SK-N-SH (cell line): ENCODE measurements around the gene XIRP1. TPM values are rescaled to one million over a fixed set of nuclear protein-coding genes. Genes with fewer than 3 reads are reported as not detected.
A peak's percentile ranks its signal among the peaks of the same experiment; 100 is the strongest.

Experiments used
- CTCF ChIA-PET: fragments of 300-600, 350-600 bp; formaldehyde crosslinking; extraction: SDS; loops from one replicate; lab custom pipeline; 2021; lab: Yijun Ruan, JAX
- POLR2A ChIA-PET: fragments of 350-600 bp; sonication (Branson Sonifier 250); formaldehyde crosslinking; extraction: SDS; loops from one replicate; lab custom pipeline; 2020; ENCODE audit warnings: antibody characterized with exemption, inconsistent platforms; lab: Yijun Ruan, JAX
- DNase-seq: peaks from one replicate; pipeline ENCODE4 v3.0.0; 2012
- H2AFZ ChIP-seq: fragments of 200-600 bp; sonication (generic); 2 replicates; pipeline ENCODE4 v1.8.1; 2016; ENCODE audit warnings: antibody characterized with exemption, mild to moderate bottlenecking, low read depth
- H3F3A ChIP-seq: fragments of 200-600 bp; sonication (generic); replicated peaks from 2 replicates; pipeline ENCODE3; 2016; ENCODE audit warnings: antibody characterized with exemption, mild to moderate bottlenecking; ENCODE audit not compliant: insufficient read depth
- H3K27ac ChIP-seq, 2 experiments: fragments of 200-500 bp in 1 of 2; fragments of 200-600 bp in 1 of 2; sonication (Bioruptor generic) in 1 of 2; sonication (generic), shearing (Covaris generic) in 1 of 2; 2 replicates each; pipeline versions ENCODE4 v1.5.1 to v1.6.1; 2014 to 2016; ENCODE audit warnings: low read depth in 2 of 2, inconsistent platforms in 1 of 2, low read length in 1 of 2, mild to moderate bottlenecking in 1 of 2, mixed read lengths in 1 of 2
- H3K27me3 ChIP-seq: fragments of 200-600 bp; sonication (generic), shearing (Covaris generic); 2 replicates; pipeline ENCODE4 v1.6.1; 2016; ENCODE audit warnings: mixed run types; ENCODE audit not compliant: insufficient read depth
- H3K36me3 ChIP-seq, 2 experiments: fragments of 200-500 bp in 1 of 2; fragments of 200-600 bp in 1 of 2; sonication (Bioruptor generic) in 1 of 2; sonication (generic) in 1 of 2; replicated peaks in 1 of 2; 2 replicates each; pipeline versions ENCODE3 to v1.5.1; 2014 to 2016; ENCODE audit warnings: low read length in 1 of 2, mild to moderate bottlenecking in 1 of 2; ENCODE audit not compliant: insufficient read depth in 2 of 2, control insufficient read depth in 1 of 2
- H3K4me1 ChIP-seq, 2 experiments: fragments of 200-500 bp in 1 of 2; fragments of 200-600 bp in 1 of 2; sonication (Bioruptor generic) in 1 of 2; sonication (generic), shearing (Covaris generic) in 1 of 2; 2 replicates each; pipeline versions ENCODE4 v1.5.1 to v1.6.1; 2014 to 2016; ENCODE audit warnings: low read depth in 1 of 2, low read length in 1 of 2, mixed run types in 1 of 2; ENCODE audit not compliant: insufficient read depth in 2 of 2, control insufficient read depth in 1 of 2
- H3K4me2 ChIP-seq: fragments of 200-600 bp; sonication (generic), shearing (Covaris generic); 2 replicates; pipeline ENCODE4 v1.6.1; 2017; ENCODE audit warnings: mixed run types
- H3K4me3 ChIP-seq, 2 experiments: fragments of 200-500 bp in 1 of 2; fragments of 200-600 bp in 1 of 2; sonication (Bioruptor generic) in 1 of 2; sonication (generic), shearing (Covaris generic) in 1 of 2; 2 replicates each; pipeline versions ENCODE4 v1.5.1 to v1.8.1; 2014 to 2016; ENCODE audit warnings: low read depth in 2 of 2, inconsistent platforms in 1 of 2, low read length in 1 of 2, mild to moderate bottlenecking in 1 of 2, mixed read lengths in 1 of 2, moderate library complexity in 1 of 2
- H3K79me2 ChIP-seq: fragments of 200-600 bp; sonication (generic); 2 replicates; pipeline ENCODE4 v1.8.1; 2017; ENCODE audit warnings: mild to moderate bottlenecking; ENCODE audit not compliant: insufficient read depth
- H3K9ac ChIP-seq: fragments of 200-600 bp; sonication (generic); 2 replicates; pipeline ENCODE4 v1.6.1; 2017; ENCODE audit warnings: mixed run types
- H3K9me2 ChIP-seq: fragments of 200-600 bp; sonication (generic); 2 replicates; pipeline ENCODE4 v1.6.1; 2017; ENCODE audit warnings: mixed run types
- H3K9me3 ChIP-seq: fragments of 200-600 bp; sonication (generic); 2 replicates; pipeline ENCODE4 v1.6.1; 2017; ENCODE audit warnings: mixed run types, mild to moderate bottlenecking, moderate library complexity
- H4K20me1 ChIP-seq: fragments of 200-600 bp; sonication (generic); 2 replicates; pipeline ENCODE4 v1.6.1; 2017; ENCODE audit warnings: mild to moderate bottlenecking, mixed run types; ENCODE audit not compliant: insufficient read depth
- CTCF ChIP-seq: fragments of 200-600 bp; sonication (generic); IDR thresholded peaks from 2 replicates; pipeline ENCODE4 v1.6.1; 2017; ENCODE audit warnings: antibody characterized with exemption, mild to moderate bottlenecking, moderate library complexity
- EP300 ChIP-seq, 2 experiments: IDR thresholded peaks; 2 replicates each; pipeline versions ENCODE4 v1.4.0 to v1.6.1; 2012; ENCODE audit warnings: borderline replicate concordance in 1 of 2, low read depth in 1 of 2, low read length in 1 of 2
- FOXJ3 ChIP-seq: sonication (generic); formaldehyde crosslinking; IDR thresholded peaks from 2 replicates; pipeline ENCODE4 v1.5.1; 2020; ENCODE audit warnings: mild to moderate bottlenecking, missing genetic modification reagents
- MXI1 ChIP-seq: IDR thresholded peaks from 2 replicates; pipeline ENCODE4 v1.6.1; 2012; ENCODE audit warnings: mild to moderate bottlenecking, low read depth, low read length, improper control_type of control experiment
- RCOR1 ChIP-seq: fragments of 150-350 bp; IDR thresholded peaks from 2 replicates; pipeline ENCODE4 v1.6.1; 2017; ENCODE audit warnings: antibody characterized with exemption, low read length
- SMC3 ChIP-seq: IDR thresholded peaks from 2 replicates; pipeline ENCODE4 v1.6.1; 2012; ENCODE audit warnings: low read depth, low read length, improper control_type of control experiment
- TCF12 ChIP-seq: IDR thresholded peaks from 2 replicates; pipeline ENCODE4 v1.4.0; 2012
- WGBS: methylation state at CpG from one replicate; pipeline ENCODE4 v1.1.6; 2017; ENCODE audit warnings: low lambda C conversion rate; 5-methylcytosine and 5-hydroxymethylcytosine counted together
- polyA plus RNA-seq, 3 experiments: library from polyadenylated mRNA; depleted of rRNA; stranded (reverse); fragments of >200 nt; gene quantifications; 2 replicates each; pipeline ENCODE4 v1.2.3, GENCODE V29; 2012
- TF ChIP-seq, protein P1 (sequence below): IDR thresholded peaks from 2 replicates; pipeline ENCODE4 v1.4.0; 2012; ENCODE audit warnings: low read depth
- TF ChIP-seq, protein P2 (sequence below): IDR thresholded peaks from 2 replicates; pipeline ENCODE4; 2012

Gene XIRP1
- polyA plus RNA-seq, 1 of the 3 experiments (the other 2 are of a cell fraction): not detected

GRCh38 chr3:39180546-39181346 lies 11.6 kb downstream of the XIRP1 start:
- CTCF ChIA-PET: interaction anchor here (1.1 to 1.7 kb wide), 3 partner anchors 9 to 111 kb away, joined by 3 to 6 read pairs (median 5); no protein-coding TSS in a partner anchor

DNA sequence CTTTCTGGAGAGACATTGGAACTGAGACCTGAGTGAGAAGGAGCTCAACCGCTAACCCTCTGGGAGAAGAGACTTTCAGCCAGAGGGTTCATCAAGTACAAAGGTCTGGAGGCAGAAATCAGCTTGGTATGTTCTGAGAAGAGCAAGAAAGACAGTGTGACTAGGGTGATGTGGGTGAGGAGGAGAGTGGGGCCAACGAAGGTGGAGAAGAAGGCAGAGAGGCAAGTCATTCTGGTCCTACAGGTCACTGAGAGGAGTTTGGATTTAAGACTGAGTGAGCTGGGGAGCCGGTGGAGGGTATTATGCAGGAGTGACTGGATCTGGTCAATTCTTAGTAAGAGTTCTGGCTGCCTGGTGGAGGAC lies 12.2 kb downstream of the XIRP1 start:
- Histone ChIP-seq H3K36me3 (no peaks in the 10 kb centered on the region), H3K9ac (peak overlapping the region; percentile 23; the same call in 1 of the 2 replicates), H3K27ac (peak overlapping the region; percentile 5 to 11; a peak in 2 of 4 replicates), H3K4me1 (peaks cover 7 to 25% of the 10 kb centered on the region in 2 experiments; a peak in 3 of 4 replicates), H3K79me2 (no peaks in the 10 kb centered on the region), H3K4me2 (peak overlapping the region; percentile 81), H2AFZ (peak overlapping the region; percentile 70; the same call in 1 of the 2 replicates), H3K9me2 (no peaks in the 10 kb centered on the region), H4K20me1 (no peaks in the 10 kb centered on the region), H3K4me3 (peak overlapping the region; percentile 39 to 53), H3K27me3 (no peaks in the 10 kb centered on the region), H3K9me3 (no peaks in the 10 kb centered on the region), H3F3A (peaks cover 10% of the 10 kb centered on the region)
- DNase-seq: no peak
- TF ChIP-seq RCOR1: no peak
- no peak for TF ChIP-seq EP300 (IDR thresholded peaks at IDR 0.05; ENCODE audit: borderline replicate concordance in 1 of 2, low read depth in 1 of 2, low read length in 1 of 2)
- ChIA-PET CTCF (interaction anchor here (1.2 to 5.1 kb wide), 2 partner anchors 9 to 112 kb away, joined by 6 to 29 read pairs; no protein-coding TSS in a partner anchor), POLR2A (no interaction called here)
- WGBS: 82% methylated on average over 3 of the region's 3 CpGs

More at GRCh38 chr3:39180546-39181346, 11.6 kb downstream of the XIRP1 start:
- H3K9ac ChIP-seq: peak overlapping the region; percentile 23; the same call in 1 of the 2 replicates
- H3K27me3 ChIP-seq: no peaks in the 10 kb centered on the region
- no peaks in the 10 kb centered on the region for H3K9me2 ChIP-seq
- H3F3A ChIP-seq: peaks cover 10% of the 10 kb centered on the region
- peak overlapping the region; percentile 81 for H3K4me2 ChIP-seq
- peak overlapping the region; percentile 5 to 11; a peak in 2 of 4 replicates for H3K27ac ChIP-seq
- WGBS: 10% methylated on average over 28 of the region's 64 CpGs
- peak overlapping the region; percentile 70; the same call in 1 of the 2 replicates for H2AFZ ChIP-seq
- H3K79me2 ChIP-seq: no peaks in the 10 kb centered on the region
- peak; percentile 27; the same call in 1 of the 2 replicates for TF ChIP-seq SMC3
- TF ChIP-seq, protein P1, sequence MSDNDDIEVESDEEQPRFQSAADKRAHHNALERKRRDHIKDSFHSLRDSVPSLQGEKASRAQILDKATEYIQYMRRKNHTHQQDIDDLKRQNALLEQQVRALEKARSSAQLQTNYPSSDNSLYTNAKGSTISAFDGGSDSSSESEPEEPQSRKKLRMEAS: peak; percentile 42; the same call in 1 of the 2 replicates
- no peak for TF ChIP-seq TCF12
- peak; percentile 84 for TF ChIP-seq MXI1
- TF ChIP-seq, protein P2, sequence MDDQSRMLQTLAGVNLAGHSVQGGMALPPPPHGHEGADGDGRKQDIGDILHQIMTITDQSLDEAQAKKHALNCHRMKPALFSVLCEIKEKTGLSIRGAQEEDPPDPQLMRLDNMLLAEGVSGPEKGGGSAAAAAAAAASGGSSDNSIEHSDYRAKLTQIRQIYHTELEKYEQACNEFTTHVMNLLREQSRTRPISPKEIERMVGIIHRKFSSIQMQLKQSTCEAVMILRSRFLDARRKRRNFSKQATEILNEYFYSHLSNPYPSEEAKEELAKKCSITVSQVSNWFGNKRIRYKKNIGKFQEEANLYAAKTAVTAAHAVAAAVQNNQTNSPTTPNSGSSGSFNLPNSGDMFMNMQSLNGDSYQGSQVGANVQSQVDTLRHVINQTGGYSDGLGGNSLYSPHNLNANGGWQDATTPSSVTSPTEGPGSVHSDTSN: no peak
- 0 out of 2 replicates have a peak, but pooled peaks have one; percentile 22 for TF ChIP-seq FOXJ3
- peak; percentile 12; the same call in 1 of the 2 replicates for TF ChIP-seq CTCF
- H3K4me1 ChIP-seq: peaks cover 7 to 25% of the 10 kb centered on the region in 2 experiments; a peak in 3 of 4 replicates
- H3K36me3 ChIP-seq: no peaks in the 10 kb centered on the region
- no peaks in the 10 kb centered on the region for H4K20me1 ChIP-seq
- H3K4me3 ChIP-seq: peak overlapping the region; percentile 39 to 53
- no peaks in the 10 kb centered on the region for H3K9me3 ChIP-seq
- peak; percentile 93 for DNase-seq
- POLR2A ChIA-PET: no interaction called here
